ENCODE data around the gene WFDC8.

GRCh38 chr20:45575931-45576330 is 3.2 kb downstream of the WFDC8 start:
- TF ChIP-seq GATA2 (IDR thresholded peaks at IDR 0.05; ENCODE audit: low read depth, low read length): no peak
- TF ChIP-seq GATA3 (IDR thresholded peaks at IDR 0.05; ENCODE audit: low read depth, low read length): no peak

All from SH-SY5Y (cell line).